ENCODE results near the gene CAPN8.

- TF ChIP-seq CTCF (optimal IDR thresholded peaks at IDR 0.05 in 1 of 3, IDR thresholded peaks at IDR 0.05 in 1 of 3, conservative IDR thresholded peaks at IDR 0.05 in 1 of 3; ENCODE audit: extremely low read depth in 1 of 3, insufficient read depth in 2 of 3, low read length in 3 of 3) (no peak), EZH2 (IDR thresholded peaks at IDR 0.05; ENCODE audit: low read length) (no peak)
Observed at GRCh38 chr1:223691121-223691520, 25.6 kb upstream of the CAPN8 start.
